DOHH2 (cell line): ENCODE data around the gene ZBTB7B.

Experiments used
- H3F3A ChIP-seq: fragments of 200-600 bp; sonication (generic), shearing (Covaris generic); 2 replicates; pipeline ENCODE4 v1.6.0; 2016; ENCODE audit warnings: antibody characterized with exemption, mild to moderate bottlenecking; ENCODE audit not compliant: control insufficient read depth, insufficient read depth
- H3K27ac ChIP-seq: fragments of 200-600 bp; sonication (generic); 2 replicates; pipeline ENCODE4 v1.5.1; 2014; ENCODE audit warnings: low read depth, mild to moderate bottlenecking, low read length, moderate library complexity
- H3K27me3 ChIP-seq: fragments of 200-600 bp; sonication (generic); 2 replicates; pipeline ENCODE4 v1.6.1; 2014; ENCODE audit warnings: mild to moderate bottlenecking, low read length, mixed read lengths; ENCODE audit not compliant: control insufficient read depth
- H3K36me3 ChIP-seq: fragments of 200-600 bp; sonication (generic); 2 replicates; pipeline ENCODE4 v1.6.1; 2014; ENCODE audit warnings: mild to moderate bottlenecking, low read length, moderate library complexity, mixed read lengths; ENCODE audit not compliant: control insufficient read depth
- H3K4me1 ChIP-seq: fragments of 200-600 bp; sonication (generic); 2 replicates; pipeline ENCODE4 v1.6.1; 2014; ENCODE audit warnings: mild to moderate bottlenecking, low read length, mixed read lengths; ENCODE audit not compliant: control insufficient read depth
- H3K4me2 ChIP-seq: fragments of 200-600 bp; sonication (generic); 2 replicates; pipeline ENCODE4 v1.6.0; 2014; ENCODE audit warnings: mild to moderate bottlenecking, low read length, moderate library complexity
- H3K4me3 ChIP-seq: fragments of 200-600 bp; sonication (generic); 2 replicates; pipeline ENCODE4 v1.5.1; 2014; ENCODE audit warnings: mild to moderate bottlenecking, low read length, mixed read lengths
- H3K79me2 ChIP-seq: fragments of 200-600 bp; sonication (generic); 2 replicates; pipeline ENCODE4 v1.6.1; 2014; ENCODE audit warnings: mild to moderate bottlenecking, low read length, mixed read lengths; ENCODE audit not compliant: control insufficient read depth
- H3K9me2 ChIP-seq: fragments of 200-600 bp; sonication (generic); replicated peaks from 2 replicates; pipeline ENCODE4 v1.6.1; 2014; ENCODE audit warnings: mild to moderate bottlenecking, low read length, mixed read lengths; ENCODE audit not compliant: control insufficient read depth
- H3K9me3 ChIP-seq: fragments of 200-600 bp; sonication (generic); 2 replicates; pipeline ENCODE4 v1.6.1; 2014; ENCODE audit warnings: antibody characterized with exemption, low read length, mixed read lengths; ENCODE audit not compliant: control insufficient read depth, insufficient read depth
- H4K20me1 ChIP-seq: fragments of 200-600 bp; sonication (generic); 2 replicates; pipeline ENCODE4 v1.6.0; 2014; ENCODE audit warnings: low read depth, mild to moderate bottlenecking, antibody characterized with exemption, low read length, moderate library complexity; ENCODE audit not compliant: control insufficient read depth, insufficient read depth
- CTCF ChIP-seq: fragments of 200-600 bp; sonication (generic); IDR thresholded peaks from one replicate; pipeline ENCODE4 v1.5.1; 2014; ENCODE audit warnings: antibody characterized with exemption, mild to moderate bottlenecking, low read depth, low read length; ENCODE audit not compliant: poor library complexity, severe bottlenecking
- EZH2phosphoT487 ChIP-seq: fragments of 200-600 bp; sonication (generic); IDR thresholded peaks from 2 replicates; pipeline ENCODE4 v1.6.1; 2017; ENCODE audit warnings: borderline replicate concordance, mild to moderate bottlenecking, antibody characterized with exemption, low read length, moderate library complexity, mixed read lengths

Gene ZBTB7B

GRCh38 chr1:155030243-155030795, 27.7 kb downstream of the ZBTB7B start:
- H3K9me3 ChIP-seq, result no peaks in the 10 kb centered on the region
- no peak overlapping the region for H3K27ac ChIP-seq
- H3F3A ChIP-seq, result no peaks in the 10 kb centered on the region
- H3K79me2 ChIP-seq, result no peaks in the 10 kb centered on the region
- H3K9me2 ChIP-seq, result no peaks in the 10 kb centered on the region
- H3K4me3 ChIP-seq, result no peak overlapping the region
- H4K20me1 ChIP-seq, result no peaks in the 10 kb centered on the region
- H3K27me3 ChIP-seq, result peaks cover 13% of the 10 kb centered on the region
- TF ChIP-seq CTCF (no peak), EZH2phosphoT487 (no peak)
- no peaks in the 10 kb centered on the region for H3K4me1 ChIP-seq
- H3K4me2 ChIP-seq, result no peak overlapping the region
- H3K36me3 ChIP-seq, result no peaks in the 10 kb centered on the region

- Histone ChIP-seq H3K79me2 (no peaks in the 10 kb centered on the region), H3K4me3 (no peak overlapping the region), H3F3A (no peaks in the 10 kb centered on the region), H3K4me1 (no peaks in the 10 kb centered on the region), H3K4me2 (no peak overlapping the region), H3K27ac (no peak overlapping the region), H4K20me1 (no peaks in the 10 kb centered on the region), H3K27me3 (peaks cover 13% of the 10 kb centered on the region), H3K36me3 (no peaks in the 10 kb centered on the region), H3K9me3 (no peaks in the 10 kb centered on the region), H3K9me2 (no peaks in the 10 kb centered on the region)
- TF ChIP-seq EZH2phosphoT487 (no peak), CTCF (no peak)
Measured at GRCh38 chr1:155030899-155031298, 28.3 kb downstream of the ZBTB7B start.

DNA sequence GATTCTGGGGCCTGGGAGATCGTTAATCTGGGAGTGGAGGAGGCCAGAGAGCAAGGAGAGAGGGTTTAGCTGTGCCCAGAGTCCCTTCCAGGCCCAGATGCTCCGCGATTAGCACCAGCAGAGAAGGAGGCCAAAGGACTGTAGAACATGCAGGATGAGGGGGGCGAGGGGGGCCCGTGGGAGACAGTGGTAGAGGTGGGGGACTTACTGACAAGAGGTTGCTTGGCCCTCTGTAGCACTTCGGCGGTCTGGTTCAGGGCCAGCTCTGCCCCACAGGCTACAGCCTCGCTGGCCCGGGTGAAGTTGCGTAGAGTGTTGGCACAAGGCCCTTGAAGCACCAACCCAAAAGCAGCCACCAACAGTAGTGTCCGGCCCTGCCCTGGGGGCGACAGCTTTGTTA, 30.3 kb downstream of the ZBTB7B start:
- Histone ChIP-seq H3K27ac (no peak overlapping the region), H3K9me3 (no peaks in the 10 kb centered on the region), H3K4me3 (no peak overlapping the region), H3K4me2 (no peak overlapping the region), H3K79me2 (no peaks in the 10 kb centered on the region), H3K27me3 (peaks cover 16% of the 10 kb centered on the region), H3K4me1 (no peaks in the 10 kb centered on the region), H3F3A (no peaks in the 10 kb centered on the region), H4K20me1 (no peaks in the 10 kb centered on the region), H3K36me3 (no peaks in the 10 kb centered on the region), H3K9me2 (no peaks in the 10 kb centered on the region)
- TF ChIP-seq CTCF (no peak), EZH2phosphoT487 (no peak)
